ENCODE data around the gene MNT. TPM values are rescaled to one million over a fixed set of nuclear protein-coding genes. Genes with fewer than 3 reads are reported as not detected.

The MNT gene
- polyA plus RNA-seq, 12 donors, result 9.5 to 26.0 (median 14.5) TPM; not detected in 1

DNA sequence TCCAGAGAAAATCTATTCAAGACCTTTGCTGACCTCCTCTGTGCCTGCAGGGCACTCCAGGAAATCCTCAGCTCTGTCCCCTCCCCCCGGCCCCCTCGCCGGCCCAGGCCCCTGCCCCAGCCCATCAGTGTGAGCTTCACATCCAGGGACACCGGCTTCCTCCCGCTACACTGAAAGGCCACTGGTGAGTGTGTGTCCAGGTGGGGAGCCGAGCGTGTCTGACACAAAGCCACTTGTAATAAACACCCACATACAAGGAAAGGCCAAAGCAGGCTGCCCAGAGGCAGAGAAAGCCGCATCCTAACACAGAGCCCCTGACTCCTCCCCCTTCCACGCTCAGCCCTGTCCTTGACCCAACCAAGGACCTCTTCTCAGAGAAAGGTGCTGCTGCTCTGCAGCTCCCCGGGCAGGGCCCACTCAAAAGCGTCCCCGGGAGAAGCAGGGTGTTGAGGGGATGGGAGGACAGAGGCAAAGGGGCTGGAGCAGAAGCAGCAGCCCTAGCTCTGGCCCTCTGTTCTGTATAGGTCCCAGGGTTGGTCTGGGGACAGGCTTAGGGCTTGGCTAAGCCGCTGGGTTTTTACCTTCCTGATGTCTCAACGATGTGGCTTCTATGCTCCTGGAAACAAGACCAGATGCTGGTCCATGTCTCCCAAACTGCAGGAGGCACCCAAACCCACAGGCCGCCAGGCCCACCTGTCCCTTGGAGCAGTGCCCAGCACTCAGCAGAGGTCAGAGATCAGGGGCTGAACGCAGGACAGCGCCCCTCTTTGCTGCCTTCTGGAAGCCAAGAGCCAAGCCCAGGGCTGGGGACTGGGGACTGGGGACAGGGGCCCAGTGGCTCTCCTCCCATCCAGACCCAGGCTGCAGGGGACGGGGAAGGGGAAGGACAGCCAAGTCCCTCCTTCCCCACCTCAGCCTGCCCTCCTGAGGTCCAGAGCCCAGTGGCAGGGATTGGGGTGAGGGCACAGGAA, 15.3 kb downstream of the MNT start:
- no peak for DNase-seq

DNA sequence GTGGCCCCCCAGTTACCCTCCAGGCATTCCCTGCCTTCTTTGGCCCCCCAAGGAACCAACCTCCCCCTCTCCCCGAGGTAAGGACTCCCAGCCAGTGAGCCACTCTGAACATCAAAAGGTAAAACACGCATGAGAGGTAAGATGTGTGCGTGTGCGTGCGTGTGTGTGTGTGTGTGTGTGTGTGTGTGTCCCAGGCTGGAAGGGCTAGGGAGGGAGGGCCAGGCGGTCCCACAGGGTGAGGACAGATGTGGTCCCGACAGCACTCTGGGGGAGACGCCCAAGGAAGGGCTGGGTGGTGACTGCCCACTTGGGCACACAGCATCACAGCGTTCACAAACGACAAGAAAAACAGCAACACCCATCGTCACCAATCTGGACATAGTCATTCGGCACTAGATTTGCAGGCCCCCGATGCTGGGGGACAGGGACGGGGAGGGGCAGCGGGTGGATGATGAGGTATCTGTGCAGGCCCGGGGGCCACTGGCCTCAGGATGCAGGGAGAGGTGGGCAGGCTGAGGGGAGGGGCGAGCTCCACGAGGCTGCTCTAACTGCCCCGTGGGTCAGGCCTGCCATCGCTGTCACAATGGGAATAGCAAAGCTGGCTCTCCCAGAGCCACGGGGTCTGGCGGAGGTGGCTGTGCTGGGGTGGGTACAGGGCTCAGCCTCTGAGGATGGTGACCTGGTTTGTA, 16.3 kb downstream of the MNT start:
- no peak for DNase-seq

DNA sequence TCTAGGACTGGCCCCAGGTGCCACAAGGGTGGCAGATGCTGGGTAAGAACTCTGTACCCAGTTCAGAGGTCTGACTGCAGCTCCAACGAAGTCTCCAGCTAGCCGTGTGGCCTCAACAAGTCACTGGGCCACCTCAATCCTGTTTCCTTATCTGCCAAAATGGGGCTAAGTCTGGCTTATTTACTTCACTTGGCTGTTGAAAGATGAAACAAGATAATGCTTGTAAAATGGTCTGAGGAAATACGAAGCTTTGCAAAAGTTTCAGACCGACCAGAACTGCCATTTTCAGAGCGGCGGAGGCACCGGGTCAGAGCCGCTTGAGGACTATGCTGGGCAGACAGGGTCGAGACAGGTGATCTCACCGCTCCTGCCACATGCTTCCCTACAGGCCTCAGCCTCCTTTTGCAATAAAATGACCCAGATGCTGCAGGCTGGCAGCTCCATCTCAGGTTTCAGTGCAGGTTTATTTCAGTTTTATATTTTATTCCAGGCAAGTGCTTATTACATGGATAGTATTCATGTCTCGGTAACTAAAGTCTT, 17.2 kb downstream of the MNT start:
- no peak for DNase-seq

DNA sequence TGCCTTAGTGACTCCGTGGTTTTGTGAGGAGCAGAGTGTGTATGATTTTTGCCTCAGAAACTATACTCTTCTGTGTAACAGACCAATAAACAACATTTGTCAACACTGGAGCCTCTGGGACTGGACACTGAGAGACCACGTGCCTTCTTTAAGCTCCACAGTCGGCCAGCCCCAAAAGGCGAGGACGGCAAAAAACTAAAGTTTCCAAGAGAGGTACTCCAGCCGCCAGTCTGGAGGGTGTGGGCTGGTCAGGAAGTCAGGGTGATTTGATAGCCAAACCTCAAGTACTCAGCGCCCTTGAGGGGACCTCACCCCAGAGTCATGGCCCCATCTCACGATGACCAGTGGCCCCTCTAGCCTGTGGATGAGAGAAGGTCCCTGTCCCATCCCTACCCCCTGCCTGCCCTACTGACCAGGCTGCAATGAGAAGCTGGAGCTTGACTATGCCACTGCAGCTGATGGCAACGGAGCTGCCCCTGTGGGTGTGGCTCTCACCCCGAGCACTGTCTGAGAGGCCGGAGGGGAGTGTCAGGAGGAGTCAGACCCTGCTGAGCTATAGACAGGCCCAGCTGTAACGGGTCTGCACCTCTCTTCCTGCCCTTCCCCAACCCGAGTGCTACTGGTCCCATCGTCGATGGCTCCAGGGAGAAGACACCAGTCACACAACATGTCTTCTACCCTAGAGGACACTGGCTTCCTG, 19.8 kb downstream of the MNT start:
- DNase-seq, result no peak

DNA sequence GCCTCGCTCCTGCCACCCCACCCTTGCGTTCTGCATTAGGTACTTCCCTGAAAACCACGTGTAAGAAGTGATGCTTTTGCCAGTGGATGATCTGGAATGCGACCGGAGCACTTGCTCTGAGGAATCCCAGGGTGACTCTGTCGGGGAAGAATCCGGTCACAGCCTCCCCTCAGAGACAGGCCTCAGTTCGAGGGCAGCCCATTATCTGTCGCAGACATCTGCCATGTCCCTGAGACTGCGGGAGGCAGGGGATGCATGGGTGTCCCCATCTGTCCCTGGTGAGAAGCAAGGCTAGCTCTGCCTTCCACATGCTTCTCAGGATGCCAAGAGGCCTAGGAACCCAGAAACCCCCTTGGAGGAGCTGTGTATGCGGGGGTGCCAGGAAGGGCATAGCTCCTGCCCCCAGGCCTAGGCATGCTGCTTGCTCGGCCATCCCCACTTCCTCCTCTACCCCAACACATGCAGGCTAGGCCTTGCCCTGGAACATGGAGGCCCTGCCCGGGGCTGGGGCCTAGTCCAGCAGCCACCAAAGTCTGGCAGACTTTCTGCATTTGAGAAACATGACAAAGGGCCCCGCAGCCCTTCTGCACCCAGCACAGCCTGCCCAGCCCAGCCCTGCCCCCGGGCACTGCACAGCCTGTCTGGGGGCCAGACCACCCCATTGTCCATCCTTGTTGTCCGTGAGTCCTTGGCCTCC, 20.5 kb downstream of the MNT start:
- DNase-seq, result no peak

DNA sequence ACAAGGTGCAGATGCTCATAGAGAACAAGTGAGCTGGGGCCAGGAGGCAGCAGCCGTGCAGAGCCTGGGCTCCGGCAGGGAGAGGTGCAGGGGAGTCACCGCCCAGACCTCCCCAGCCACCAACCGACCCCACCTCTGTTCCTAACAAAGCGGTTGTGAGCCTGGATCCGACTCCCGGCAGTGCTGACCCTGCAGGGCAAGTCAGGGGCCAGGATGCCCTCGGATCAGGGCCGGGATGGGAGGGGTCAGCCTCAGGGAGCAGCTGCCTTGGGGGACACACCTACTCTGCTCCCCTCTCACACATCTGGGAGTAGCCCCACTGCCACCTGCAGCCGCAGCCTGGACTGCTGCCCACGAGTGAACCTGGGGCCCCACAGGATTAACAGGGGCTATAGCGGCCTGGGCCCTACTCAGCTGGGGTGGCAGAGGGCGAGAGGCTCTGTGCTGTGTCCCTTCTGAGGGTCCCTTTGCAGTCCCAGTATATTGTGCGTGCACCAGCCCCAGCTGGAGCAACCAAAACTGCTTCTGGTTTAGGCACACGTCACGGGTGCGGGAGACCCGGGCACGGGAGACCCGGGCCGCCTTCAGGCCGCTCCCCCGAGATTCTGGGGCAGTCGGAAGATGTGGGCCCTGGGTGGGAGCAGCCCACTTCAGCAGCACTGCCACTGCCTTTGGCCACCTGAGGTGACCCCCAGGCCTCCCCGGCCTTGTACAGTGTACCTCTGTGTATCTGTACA, 21.2 kb downstream of the MNT start:
- no peak for DNase-seq

DNA sequence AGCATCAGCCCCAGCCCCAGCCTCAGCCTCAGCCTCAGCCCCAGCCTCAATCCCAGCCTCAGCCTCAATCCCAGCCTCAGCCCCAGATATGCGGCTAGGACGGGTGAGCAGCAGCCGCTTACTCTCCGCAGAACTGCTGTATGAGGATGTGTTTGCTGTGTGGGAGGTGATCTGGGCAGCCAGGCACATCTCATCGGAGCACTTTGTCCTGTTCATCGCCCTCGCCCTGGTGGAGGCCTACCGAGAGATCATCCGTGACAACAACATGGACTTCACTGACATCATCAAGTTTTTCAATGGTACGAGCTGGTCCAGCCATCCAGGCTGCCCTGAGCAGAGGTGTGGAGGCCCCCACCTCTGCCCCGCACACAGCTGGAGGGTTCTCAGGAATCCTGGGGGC, 22.0 kb downstream of the MNT start:
- DNase-seq, result no peak

DNA sequence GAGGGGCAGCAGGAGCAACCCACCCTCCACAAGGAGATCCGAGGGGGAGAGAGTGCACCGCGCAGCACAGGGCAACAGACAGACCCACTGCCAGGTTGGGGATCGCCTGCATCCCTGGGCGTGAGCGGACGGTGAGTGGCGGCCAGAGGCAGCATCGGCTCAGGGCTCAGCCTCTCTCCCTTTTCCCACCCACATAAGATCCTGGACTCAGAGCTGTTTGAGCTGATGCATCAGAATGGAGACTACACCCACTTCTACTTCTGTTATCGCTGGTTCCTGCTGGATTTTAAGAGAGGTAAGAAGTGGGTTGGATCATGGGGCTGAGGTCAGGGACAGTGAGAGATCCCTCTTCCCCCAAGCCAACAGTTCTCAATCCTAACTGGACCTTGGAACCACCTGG, 23.2 kb downstream of the MNT start:
- DNase-seq, result no peak

DNA sequence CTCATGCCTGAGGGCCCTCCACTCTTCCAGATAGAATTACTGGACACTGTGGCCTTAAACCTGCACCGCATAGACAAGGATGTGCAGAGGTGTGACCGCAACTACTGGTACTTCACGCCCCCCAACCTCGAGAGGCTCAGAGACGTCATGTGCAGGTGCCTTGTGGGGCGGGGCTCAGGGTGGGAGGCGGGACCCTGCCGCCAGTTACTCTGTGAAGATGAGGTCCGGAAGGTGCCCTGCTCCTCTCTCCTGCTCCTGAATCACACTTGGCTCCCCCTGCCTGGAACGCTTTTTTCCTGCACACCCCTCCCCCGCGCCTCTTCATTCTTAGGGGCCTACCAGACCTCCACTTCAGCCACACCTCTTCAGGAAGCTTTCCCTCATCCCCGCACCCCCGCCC, 24.8 kb downstream of the MNT start:
- DNase-seq, result no peak

DNA sequence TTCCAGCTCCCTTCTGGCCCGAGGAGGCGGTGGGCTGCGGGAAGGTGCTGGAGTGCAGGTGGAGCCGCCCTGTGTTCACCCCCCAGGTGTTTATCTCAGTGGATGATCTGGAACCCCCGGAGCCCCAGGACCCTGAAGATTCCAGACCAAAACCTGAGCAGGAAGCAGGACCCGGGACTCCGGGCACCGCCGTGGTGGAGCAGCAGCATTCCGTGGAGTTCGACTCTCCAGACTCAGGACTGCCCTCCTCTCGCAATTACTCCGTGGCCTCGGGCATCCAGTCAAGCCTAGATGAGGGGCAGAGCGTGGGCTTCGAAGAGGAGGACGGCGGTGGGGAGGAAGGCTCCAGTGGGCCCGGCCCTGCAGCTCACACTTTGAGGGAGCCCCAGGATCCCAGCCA, 25.5 kb downstream of the MNT start:
- DNase-seq, result no peak

DNA sequence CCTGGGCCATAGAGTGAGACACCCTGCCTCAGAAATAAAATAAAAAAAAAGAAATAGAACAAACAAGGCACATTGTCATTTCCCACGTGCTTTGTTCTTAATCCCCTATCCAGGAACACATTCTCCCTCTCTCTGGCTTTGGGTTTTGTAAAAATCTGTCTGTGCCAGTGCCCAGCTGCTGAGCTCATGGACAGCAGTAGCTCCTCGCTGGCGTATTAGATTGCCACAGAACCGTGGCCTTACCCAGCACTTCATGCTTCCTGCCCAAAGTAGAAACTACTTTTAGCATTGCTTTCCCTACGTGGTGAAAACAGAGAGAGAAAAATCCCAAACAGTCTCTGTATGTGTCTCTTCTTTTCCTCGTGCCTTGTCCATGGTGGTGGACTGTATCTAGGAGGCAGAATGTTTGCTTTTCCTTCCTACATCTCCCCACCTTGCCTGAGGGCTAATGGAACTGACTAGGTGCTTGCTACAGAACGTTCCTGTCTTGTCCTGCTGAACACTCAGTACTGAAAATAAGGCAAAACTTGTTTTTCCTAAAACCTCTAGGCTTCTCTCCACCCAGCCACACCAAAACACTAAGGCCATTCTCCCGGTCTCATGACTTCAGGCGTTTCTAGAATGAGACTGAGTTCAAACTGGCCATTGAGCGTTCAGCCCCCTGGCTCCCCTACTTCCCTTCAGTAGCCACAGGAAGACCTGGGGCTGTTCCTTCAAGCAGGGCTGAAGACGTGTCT, 26.1 kb downstream of the MNT start:
- DNase-seq, result no peak

DNA sequence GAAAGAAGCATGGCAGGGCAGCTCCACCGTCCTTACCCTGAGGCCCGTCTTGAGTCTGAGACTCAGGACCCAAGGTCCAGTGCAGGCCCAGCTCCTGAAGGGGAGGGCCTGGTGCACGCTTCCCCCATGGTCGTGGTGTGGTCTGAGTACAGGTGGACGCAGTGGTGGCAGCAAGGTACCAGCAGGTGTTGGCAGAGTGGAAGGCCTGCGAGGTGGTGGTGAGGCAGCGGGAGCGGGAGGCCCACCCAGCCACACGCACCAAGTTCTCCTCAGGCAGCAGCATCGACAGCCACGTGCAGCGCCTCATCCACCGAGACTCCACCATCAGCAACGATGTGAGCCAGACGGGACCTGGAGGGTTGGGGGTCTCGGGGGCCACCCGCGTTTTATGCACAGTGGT, 27.7 kb downstream of the MNT start:
- no peak for DNase-seq

DNA sequence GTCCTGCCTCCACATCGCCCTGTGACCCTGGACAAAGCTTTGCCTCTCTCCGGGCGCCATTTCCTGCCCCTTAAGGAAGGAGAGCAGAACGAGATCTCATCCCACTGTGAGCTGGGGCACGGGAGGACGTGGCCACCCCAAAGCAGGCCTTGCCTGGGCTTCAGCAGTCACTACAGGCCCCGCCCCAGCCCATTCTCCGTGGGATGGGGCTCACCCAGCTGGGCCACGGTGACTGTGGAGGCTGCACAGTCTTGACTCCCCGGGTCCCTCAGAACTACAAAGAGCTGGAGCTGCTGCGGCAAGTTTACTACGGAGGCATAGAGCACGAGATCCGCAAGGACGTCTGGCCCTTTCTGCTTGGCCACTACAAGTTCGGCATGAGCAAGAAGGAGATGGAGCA, 28.2 kb downstream of the MNT start:
- no peak for DNase-seq

DNA sequence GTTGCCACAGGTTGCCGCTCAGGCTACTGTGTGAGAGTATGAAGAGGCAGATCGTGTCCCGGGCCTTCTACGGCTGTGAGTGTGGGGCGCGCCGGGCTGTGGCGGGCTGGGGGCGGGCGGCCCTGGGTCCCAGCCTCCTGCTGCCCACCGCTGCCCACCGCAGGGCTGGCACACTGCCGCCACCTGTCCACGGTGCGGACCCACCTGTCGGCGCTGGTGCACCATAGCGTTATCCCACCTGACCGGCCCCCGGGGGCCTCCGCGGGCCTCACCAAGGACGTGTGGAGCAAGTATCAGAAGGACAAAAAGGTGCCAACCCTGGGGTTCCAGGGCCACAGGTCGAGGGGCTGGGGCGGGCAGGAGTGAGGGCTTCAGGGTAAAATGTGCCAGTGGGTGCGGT, 28.7 kb downstream of the MNT start:
- DNase-seq, result no peak

DNA sequence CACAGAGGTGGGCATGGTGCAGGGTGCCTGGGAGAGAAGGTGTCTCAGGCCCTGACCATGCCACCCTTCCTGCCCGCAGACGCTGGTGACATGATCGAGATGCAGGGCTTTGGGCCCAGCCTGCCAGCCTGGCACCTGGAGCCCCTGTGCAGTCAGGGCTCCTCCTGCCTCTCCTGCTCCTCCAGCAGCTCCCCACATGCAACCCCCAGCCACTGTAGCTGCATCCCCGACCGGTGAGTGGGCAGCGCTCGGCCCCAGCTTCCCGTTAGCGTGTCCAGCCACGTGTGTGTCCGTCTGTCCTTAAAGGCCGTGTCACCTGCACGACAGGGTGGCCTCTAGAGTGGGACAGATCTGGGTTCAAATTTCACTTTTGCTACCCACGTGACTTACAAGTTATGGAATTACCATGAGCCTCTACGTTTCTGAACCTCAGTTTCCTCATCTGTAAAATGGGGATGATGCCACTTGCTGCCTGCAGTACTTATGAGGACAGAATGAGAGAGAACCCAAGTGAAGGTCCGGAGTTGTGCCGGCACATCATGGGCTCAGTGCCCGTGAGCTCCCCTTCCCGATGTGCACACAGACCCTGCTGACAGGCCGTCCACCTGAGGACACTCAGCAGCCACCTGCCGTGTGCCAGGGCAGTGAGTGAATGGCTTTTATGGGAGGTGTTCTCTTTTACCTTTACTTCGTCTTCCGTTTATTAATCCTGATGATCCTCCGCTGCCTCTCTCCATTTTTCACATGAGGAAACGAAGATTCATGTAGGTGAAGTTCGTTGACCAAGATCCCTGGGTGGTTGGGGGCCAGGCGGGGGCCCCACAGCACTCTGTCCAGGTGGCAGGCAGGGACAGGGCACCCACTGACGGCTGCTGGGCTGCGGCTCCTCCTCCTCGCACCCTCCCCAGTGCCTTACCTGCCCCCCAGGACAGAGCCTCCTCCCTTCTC, 29.4 kb downstream of the MNT start:
- DNase-seq, result no peak

DNA sequence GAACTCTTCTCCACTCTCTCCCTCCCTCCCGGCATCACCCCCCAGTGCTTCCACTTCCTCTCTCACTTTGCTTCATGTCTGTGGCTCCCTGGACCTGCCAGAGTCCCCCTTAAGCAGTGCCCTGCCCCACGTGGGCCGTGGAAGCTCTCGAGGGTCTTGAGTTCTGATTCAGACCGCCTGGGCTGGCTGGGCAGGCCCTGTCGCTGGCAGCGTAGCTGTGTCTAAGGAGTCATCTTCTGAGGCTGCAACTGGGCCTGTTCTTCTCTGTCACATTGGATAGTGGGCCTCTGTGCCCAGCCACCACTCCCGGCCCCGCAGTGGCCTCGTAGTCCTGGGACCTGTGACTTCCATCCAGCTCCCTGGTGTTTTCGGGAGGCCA, 30.7 kb downstream of the MNT start:
- DNase-seq, result no peak

DNA sequence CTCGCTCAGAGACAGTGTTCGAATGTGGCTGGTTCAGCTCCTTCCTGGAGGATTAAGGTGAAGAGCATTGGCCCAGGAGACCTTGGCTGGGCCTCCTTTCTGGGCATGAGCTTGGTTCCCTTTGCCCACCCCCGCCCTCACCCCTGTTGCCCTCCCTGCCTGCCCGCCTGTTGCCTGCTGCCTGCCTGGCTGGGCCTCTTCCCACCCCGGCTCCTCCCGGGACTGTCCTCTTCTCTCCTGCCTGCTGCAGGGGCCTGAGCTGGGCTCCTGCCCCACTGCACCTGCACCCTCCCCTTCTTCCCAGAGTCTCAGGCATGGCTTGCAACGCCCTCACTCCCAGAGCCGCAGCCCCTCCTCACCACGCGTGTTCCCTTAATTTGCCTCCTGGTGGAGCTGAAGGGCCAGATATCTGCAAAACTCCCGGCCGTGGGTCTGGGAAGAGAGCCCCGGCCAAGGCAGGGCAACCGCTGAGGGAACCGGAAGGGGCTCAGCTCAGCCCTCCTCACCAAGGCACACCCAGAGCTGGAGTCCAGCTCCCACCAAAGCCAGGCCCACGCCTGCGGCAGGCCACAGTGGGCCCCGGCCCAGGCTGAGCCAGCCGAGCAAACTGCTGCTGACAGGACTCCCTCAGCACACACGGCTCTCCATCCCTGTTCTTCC, 31.2 kb downstream of the MNT start:
- no peak for DNase-seq

DNA sequence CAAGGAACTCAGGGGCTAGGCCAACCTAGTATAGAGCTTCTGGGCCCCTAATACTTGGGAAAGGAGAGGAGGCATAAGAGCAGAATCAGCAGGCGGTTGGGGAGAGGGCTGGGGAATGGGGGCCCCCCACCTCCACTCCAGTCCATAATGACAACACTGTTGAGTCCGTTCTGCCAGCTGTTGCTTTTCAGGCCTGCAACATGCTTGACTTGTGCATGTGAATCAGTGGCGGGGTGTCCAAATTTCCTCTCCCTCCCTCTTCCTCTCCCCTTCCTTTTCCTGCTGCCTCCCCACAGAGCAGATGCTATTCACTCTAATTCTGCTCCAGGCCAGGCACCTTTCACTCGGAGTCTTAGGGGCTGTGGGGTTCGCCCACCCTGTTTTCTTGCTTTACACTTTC, 31.8 kb downstream of the MNT start:
- DNase-seq, result no peak

DNA sequence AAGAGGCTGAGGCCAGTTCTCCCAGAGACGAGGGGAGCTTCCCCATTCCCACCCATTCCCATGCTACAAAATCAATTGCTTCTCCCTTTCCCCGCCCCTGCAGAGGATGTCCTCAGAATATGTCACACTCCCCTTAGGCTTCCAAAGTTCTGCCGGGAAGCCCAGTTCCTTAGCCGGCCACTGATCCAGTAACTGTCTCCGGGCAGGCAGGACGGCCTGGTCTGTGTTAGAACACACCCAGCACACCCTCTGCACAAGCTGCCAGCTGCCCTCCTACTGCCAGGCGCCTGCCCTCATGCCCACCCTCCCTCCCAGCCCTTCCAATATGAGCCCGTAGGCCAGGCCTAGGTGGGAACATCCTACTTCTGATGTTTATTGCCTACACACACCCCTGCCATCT, 32.5 kb downstream of the MNT start:
- no peak for DNase-seq

All from muscle of arm (tissue), 12 donors.